Pons (tissue), 1 donor: ENCODE results near the gene SNX17.

ENCODE experiments used
- DNase-seq: peaks from one replicate; pipeline ENCODE4 v3.0.0-alpha.2; 2016; ENCODE audit warnings: low spot score

SNX17 gene

DNA sequence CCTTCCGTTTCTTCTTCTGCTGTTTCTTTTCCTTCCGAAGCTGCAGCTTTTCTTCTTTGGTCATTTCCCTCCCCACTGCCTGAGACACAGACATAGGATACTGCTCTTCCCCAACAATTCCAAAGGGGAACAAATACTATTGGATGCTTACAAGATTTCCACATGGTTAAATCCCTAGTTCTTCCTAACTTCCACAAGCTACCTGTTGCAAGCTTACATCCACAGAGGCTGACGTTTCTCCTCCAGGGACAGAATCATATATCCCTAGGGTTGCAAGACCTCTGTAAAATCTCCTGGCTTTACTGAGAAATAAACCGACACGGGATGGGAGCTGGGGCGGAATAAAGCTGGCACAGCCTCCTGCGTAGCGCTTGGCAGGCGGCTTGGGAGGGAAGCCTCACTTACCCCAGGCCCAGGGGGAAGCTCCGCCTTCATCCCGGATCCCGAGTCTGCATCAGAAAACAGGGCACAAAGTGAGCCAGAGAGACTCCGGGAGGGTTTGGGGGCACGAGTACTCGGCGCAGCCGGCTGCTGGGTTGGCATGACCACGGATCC lies 868 bp upstream of the SNX17 start:
- DNase-seq: peak; percentile 46

DNA sequence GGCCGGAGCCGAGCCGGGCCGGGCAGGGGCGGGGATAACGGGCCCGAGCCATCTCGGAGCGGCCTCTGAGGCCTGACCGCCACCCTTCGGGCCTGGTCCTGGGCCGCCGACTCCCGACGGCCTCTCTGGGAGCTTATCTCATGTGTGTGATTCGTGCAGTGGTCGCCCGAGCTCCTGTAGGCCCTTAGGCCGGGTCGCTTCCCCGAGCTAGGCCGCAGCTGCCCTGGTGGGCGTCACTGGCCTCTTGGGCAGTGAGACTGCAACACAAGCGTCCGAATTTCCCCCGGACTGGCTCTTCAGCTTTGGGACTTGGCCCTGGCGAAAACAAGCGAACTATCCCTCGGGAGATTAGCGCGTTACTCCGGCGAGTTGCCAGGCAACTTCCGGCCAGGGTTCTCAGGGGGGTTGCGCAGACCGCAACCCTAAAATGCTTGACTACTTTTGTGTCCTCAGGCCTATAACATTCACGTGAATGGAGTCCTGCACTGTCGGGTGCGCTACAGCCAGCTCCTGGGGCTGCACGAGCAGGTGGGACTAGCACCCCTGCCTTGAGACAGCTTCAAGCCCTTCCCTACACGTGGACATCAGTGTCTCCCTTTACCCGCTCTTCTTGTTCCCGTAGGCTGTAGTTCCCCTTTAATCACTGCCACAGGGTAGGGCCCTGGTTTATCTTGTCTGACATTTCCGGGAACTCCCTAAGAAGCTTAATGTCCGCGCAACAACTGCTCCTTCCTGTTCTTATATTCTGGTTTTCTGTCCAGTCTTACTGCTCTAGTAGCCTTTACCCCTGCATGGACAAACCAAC lies 602 bp downstream of the SNX17 start:
- DNase-seq: peak; percentile 55

DNA sequence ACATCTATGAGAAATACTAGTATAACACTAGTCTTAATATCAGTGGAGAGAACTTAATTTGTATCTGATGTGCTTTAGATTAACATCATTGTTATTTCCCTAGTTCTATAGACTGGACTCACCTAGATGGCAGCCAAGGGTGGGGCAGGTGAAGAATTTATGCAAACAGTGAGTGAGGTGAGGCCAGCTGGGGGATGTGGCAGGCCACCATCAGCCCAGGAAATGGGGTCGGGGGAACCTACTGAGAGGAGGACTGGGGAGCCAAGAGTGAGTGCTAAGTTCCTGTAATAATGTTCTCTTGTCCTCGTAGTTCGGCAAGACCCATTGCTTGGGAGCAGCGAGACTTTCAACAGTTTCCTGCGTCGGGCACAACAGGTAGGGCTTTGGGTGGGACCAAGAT lies 2.5 kb downstream of the SNX17 start:
- no peak for DNase-seq

DNA sequence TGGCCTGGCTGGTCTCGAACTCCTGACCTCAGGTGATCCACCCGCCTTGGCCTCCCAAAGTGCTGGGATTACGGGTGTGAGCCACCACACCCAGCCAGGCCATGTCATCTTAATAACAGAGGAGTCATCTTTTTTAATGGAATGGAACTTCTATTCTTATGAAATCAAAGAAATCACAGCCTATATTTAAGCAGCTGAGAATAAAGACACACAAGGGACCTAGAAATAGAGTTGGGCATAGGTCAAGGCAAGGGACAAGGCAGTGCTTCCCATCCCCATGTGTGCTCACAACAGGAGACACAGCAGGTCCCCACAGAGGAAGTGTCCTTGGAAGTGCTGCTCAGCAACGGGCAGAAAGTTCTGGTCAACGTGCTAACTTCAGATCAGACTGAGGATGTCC lies 3.2 kb downstream of the SNX17 start:
- no peak for DNase-seq

DNA sequence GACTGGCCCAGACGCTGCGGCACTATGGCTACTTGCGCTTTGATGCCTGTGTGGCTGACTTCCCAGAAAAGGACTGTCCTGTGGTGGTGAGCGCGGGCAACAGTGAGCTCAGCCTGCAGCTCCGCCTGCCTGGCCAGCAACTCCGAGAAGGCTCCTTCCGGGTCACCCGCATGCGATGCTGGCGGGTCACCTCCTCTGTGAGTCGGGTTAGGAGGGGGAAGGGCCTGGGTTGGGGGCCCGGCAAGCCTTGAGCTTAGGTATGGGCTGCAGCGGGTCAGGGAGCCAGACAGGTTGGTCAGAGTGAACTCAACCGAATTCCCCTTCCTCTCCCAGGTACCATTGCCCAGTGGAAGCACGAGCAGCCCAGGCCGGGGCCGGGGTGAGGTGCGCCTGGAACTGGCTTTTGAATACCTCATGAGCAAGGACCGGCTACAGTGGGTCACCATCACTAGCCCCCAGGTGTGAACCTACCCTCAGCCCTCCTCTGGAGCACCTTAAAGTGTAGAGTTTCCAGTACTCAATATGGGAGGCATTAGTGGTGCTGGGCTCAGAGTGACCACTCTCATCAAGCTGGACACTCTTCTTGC lies 5.2 kb downstream of the SNX17 start:
- no peak for DNase-seq

DNA sequence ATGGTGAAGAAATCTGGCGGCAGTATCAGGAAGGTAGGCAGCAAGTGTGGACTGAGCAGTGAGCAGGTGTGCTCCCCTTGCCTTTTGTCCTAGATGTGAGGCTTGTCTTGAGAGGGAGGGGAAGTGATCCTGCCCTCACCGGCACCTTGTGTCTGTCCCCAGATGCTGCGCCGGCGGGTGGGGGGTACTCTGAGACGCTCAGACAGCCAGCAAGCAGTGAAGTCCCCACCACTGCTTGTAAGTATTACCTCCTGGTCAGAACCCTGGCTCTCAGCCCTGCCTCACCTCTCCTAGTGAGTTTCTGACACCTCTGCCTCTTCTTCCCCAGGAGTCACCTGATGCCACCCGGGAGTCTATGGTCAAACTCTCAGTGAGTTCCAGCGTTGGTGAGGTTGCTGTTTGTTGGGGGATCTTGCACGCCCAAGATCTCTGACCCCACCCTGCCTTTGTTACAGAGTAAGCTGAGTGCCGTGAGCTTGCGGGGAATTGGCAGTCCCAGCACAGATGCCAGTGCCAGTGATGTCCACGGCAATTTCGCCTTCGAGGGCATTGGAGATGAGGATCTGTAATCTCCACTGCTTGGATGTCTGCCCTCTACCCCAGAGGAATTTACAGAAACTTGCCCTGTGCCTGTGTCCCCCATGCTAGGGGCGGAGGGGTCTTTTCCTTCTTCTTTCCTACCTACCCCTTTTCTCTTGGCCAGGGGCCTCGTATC lies 5.9 kb downstream of the SNX17 start:
- DNase-seq: no peak

DNA sequence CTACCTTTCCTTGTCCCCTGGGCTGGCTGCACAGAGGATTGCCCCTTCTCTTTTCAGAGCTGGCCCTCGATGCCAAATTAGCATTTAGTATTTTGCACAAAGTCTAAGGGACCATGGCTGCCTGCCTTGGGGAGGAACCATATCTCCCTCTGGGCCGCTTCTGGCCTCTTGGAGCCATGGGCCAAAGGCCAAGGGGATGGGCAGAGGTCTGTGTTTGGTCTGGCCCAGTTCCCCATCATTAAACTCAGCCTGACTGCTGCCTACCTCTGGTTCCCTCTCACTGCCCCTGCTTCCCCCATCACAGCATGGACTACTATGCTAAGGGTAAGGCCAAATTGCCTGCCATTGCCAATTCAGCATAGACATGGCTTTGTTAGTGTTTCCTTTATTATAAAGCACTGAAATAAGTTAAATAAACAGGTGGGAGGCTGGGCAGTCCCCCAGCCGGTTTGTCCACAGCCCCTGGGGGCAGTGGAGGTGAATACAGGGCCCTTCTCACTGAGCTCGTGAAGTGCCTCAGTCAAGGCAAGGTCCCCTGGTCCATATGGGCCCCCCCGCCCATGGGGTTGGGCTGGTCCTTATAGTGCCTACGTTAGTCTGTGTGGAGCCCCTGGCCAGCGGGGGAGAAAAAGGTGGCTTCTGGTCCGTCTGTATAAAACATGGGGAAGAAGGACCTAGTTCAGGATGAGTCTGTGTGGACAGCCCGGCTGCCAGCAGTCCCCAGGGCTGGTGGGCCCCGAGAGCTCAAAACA lies 6.6 kb downstream of the SNX17 start:
- no peak for DNase-seq

DNA sequence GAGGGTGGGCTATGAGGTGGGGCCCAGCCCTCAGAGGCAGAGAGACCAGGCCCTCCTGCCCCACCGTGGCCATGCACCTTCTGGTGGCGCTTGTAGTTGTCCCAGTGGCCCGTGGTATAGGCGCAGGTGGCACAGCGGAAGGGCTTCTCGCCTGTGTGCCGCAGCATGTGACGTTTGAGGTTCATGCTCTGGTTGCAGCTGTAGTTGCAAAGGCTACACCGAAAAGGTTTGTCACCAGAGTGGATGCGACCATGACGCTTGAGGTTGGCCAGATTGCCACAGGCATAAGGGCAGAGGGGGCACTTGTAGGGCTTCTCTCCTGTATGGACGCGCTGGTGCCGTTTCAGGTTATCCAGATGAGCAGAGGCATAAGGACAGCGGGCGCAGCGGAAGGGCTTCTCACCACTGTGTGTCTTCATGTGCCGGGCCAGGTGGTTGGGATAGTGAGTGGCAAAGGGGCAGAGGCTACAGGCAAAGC lies 7.2 kb downstream of the SNX17 start:
- DNase-seq: no peak

DNA sequence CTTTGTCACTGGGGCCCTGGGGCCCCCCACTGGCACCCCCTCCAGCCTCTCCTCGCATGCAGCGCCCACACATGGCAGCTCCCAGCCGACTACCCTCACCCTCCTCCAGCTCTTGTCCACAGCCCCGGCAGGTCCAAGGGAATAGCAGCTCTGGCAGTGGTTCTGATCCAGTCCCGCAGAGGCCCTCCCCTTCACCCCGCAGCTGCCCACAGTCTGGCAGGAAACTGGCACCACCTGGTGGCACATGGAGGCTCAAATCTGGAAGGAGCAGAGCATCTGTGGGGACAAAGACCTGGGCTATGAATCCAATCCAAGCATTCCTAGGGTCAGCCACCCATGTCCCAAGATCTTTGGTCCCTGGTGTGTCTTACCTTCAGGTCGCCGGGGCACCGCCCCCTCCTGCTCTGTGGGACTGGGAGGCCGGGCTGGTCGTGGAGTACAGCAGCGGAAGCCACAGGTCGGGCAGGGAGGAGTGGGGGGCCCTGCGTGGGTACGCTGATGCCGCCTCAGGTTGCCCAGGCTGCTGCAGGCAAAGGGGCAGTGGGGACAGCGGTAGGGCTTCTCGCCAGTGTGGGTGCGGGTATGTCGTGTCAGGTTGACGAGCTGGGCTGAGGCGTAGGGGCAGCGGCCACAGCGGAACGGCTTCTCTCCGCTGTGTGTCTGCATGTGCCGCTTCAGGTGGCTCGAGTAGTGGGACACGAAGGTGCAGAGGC lies 7.8 kb downstream of the SNX17 start:
- DNase-seq: no peak

DNA sequence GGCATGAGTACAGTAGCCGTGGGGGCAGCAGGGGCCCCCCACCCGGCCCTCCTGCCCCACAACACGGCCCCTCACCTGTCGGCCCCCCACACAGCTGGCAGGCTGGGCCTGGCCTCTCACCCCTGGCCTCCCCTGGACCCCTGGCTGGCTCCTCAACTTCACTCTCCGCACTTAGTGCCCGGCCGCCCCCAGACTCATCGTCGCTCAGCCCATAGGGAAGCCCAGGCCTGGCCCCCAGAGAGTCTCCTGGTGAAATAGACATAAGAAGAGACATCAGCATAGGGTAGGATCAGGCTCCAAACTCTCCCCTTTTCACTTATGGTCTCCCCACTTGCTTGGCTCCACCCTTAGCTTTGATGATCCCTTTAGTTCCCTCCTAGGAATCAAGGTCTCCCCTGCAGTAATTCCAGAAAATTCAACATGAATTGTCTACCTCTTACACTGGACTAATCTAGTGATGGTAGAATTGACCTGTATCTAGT lies 8.4 kb downstream of the SNX17 start:
- no peak for DNase-seq

DNA sequence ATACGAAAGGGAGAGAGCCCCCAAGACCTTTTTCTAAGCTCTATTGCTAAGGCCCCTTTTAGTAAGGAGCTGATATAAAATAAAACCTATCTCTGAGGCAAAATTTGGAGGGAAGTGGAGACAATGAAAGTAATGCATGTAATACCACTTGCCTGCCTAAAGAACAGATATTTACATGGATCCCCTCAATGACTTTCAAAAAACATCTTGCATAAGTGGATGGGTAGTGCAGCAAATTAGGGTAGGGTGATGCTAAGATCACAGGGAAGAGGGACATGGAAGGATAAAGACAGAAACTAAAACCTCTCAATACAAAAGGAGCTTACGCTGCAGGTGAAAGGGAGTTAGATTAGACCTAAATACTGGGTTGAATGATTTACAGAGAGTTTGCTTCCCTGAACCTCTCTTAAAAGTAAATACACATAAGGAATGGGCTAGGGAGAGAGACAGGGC lies 9.0 kb downstream of the SNX17 start:
- DNase-seq: no peak

DNA sequence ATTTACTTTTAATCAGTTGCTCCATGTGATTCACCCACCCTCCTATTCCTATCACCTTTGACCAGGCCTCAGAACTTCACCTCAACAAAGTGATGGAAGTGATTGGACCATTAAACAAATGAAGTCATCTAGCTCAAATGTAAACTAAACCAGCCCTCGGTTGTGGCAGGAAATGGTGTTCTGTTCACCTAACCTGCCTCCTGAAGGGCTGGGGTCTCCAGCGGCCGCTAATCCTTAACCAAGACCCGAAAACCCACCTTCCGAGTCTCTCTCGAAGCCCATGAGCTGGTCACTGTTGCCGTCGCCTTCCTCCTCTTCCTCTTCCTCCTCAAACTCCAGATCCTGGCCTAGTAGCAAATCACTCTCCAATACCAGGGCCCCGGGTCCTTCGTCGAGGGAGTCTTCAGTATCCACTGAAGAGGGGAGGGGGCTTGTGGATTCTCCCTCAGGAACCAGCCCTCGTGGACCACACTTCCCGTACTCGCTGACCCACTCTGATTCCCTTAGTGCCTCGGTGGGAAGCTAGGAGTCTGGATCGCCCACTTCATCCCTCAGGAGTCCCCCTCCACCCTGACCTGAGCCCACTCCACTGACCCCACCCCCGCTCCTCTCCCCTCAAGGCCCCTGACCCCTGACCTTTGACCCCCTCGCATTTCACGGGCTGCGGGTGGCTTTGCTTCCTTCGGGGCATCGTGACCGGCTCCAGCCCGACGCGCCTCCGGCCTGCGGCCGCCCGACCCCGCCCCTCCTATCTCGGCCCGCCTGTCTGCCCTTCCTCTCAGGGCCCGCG lies 9.6 kb downstream of the SNX17 start:
- peak; percentile 73 for DNase-seq

DNA sequence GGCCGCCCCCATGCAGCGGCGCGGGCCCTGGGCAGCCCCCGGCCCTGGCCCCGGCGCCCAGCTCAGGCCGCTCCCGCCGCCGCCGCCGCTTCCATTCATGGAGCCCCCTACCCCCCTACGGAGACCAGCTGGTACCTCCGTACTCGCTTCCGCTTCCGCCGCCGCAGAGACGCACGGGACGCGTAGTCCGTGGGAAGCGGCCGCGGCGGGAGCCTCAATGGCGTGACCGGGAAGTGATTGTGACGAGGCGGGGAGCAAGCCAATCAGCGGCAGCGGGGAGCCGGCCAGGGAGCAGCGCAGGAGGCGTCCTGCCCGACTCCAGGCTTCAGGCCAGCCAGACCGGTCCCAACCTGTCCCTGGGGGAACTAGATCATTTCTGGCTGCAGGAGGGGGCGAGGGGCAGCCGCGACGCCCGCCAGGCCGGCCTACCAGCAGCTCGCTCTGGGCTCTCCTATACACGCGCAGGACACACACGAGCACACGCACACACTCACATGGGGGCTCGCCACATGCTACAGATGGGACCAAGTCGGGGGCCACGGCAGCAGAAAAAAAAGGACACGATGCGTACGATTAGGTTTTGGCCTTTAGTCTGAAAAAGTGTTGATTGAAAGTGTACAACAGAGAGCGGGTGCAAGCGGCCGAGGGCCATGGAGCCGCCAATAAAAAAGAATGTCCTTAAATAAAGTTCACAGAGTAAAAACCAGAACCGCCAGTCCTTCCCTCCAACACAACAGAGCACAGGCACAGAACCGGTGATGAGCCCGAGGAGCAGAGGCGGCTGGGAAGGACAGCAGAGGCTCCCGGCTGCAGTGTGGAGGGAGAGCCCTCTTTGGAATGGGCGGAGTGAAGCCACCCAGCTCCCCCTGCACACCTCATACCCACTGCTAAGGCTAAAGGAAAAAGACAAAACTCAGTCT lies 10.5 kb downstream of the SNX17 start, which contains the start of gene ZNF513:
ZNF513 (minus strand) TSS at position 109 of the 920 bp plus-strand sequence. CDS start 208 bp downstream, outside the sequence.
- peak; percentile 96 for DNase-seq

DNA sequence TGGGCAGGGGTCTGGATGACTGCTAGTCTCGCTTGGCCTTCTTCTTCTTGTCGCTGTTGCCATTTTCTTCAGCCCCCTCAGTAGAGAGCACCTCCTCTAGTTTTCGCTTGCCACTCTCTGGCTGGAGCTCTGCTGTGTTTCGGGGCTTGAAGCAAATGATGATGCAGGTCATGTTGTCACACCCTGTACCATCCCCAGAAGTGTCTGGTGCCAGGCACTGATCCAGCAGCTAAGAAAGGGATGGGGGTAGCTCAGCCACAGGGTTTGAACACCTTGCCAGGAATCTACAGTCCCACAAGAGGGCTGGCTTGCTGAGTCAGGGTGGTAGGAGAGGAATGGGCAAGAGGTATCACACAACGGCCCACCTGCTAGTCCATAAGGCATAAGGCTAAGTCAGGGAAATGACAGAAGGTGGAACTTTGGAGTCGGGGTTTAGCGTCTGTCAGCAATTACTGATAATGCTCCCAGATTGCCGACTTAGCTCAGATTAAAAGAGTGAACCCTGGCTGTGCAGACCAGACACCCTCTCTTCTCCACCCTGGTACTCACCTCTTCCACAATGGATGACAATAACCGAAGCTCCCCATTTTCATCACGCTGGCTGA lies 11.3 kb downstream of the SNX17 start:
- DNase-seq: no peak

DNA sequence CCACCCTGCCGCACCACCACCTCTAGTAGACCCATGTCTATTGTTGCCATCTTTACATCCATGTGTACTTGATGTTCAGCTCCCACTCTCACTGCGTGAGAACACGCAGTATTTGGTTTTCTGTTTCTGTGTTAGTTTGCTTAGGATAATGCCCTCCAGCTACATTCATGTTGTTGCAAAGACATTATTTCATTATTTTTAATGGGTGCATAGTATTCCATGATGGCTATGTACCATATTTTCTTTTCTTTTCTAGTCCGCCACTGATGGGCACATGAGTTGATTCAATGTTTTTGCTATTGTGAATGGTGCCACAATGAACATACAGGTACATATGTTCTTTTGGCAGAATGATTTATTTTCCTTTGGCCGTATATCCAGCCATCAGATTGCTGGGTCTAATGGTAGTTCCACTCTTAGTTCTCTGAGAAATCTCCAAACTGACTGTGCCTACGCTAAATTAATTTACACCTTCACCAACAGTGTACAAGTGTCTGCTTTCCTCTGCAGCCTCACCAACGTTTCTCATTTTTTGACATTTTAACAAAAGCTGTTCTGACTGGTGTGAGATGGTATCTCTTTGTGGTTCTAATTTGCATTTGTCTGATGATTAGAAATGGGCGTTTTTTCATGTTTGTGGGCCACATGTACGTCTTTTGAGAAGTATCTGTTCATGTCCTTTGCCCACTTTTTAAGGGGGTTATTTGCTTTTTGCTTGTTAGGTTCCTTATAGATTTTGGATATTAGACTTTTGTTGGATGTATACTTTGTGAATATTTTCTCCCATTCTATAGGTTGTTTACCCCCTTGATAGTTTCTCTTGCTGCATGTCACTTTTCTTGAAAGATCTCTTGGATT lies 20.6 kb downstream of the SNX17 start:
- no peak for DNase-seq

DNA sequence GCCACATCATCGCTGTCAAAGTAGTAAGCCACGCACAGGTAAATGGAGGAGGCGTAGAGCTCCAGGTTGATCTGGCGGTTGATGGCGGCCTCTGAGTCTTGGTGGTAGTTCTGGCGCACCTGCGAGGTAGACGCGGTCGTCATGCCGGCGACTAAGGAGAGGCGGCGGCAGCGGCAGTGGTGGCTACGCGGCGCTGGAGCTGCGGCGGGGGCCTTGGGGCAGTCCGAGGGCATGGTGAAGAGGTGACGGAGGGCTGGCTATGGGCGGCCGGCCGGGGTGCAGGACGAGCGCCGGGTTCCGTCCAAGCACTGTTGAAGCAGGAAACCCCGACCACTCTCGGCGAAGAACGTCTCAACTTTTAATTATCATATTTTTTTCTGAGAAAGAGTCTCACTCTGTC lies 22.8 kb downstream of the SNX17 start:
- DNase-seq: no peak

DNA sequence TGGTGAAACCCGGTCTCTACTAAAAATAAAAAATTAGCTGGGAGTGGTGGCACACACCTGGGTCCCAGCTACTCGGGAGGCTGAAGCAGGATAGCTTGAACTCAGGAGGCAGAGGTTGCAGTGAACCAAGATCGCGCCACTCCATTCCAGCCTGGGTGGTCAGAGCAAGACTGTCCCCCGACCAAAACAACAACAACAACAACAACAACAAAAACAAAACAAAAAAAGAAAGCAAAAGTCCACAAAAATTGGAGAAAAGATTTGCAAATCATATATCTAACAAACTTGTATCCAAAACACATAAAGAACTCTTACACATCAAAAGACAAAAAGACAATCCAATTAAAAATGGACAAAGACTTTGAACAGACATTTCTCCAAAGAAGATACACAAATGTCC lies 28.5 kb downstream of the SNX17 start:
- DNase-seq: no peak
